DMS53 treated with DMSO at 0.1 percent for 48 hours (cell line): ENCODE measurements around the gene UVRAG.

Experiments
- DNase-seq: peaks from one replicate; lab custom pipeline; 2025; ENCODE audit not compliant: unreplicated experiment; lab: John Stamatoyannopoulos, UW

Gene UVRAG

GRCh38 chr11:76087749-76088148, 272.7 kb downstream of the UVRAG start:
- no peak for DNase-seq

GRCh38 chr11:76088511-76088910, 273.5 kb downstream of the UVRAG start:
- no peak for DNase-seq

GRCh38 chr11:76090174-76090573, 275.2 kb downstream of the UVRAG start:
- no peak for DNase-seq

- no peak for DNase-seq
Observed at GRCh38 chr11:76090821-76091220, 275.8 kb downstream of the UVRAG start.

GRCh38 chr11:76094740-76095139, 279.7 kb downstream of the UVRAG start:
- no peak for DNase-seq

- DNase-seq, result no peak
Observed at GRCh38 chr11:76095891-76096290, 280.9 kb downstream of the UVRAG start.

GRCh38 chr11:76096552-76096951, 281.5 kb downstream of the UVRAG start:
- DNase-seq, result no peak

GRCh38 chr11:76102802-76103201, 287.8 kb downstream of the UVRAG start:
- DNase-seq, result no peak

GRCh38 chr11:76103460-76103859, 288.4 kb downstream of the UVRAG start:
- no peak for DNase-seq

- no peak for DNase-seq
Observed at GRCh38 chr11:76104285-76104684, 289.3 kb downstream of the UVRAG start.

- no peak for DNase-seq
Observed at GRCh38 chr11:76105637-76106036, 290.6 kb downstream of the UVRAG start.

- no peak for DNase-seq
Observed at GRCh38 chr11:76107971-76108370, 293.0 kb downstream of the UVRAG start.

GRCh38 chr11:76114238-76114637, 299.2 kb downstream of the UVRAG start:
- DNase-seq, result no peak

- DNase-seq, result no peak
Observed at GRCh38 chr11:76115555-76115954, 300.5 kb downstream of the UVRAG start.

GRCh38 chr11:76119032-76119431, 304.0 kb downstream of the UVRAG start:
- DNase-seq, result no peak

- no peak for DNase-seq
Observed at GRCh38 chr11:76119779-76120178, 304.8 kb downstream of the UVRAG start.

GRCh38 chr11:76120513-76121101, 305.6 kb downstream of the UVRAG start:
- DNase-seq, result no peak

- DNase-seq, result no peak
Observed at GRCh38 chr11:76123248-76123647, 308.2 kb downstream of the UVRAG start.

- DNase-seq, result no peak
Observed at GRCh38 chr11:76124905-76125770, 310.1 kb downstream of the UVRAG start.

GRCh38 chr11:76129729-76130128, 314.7 kb downstream of the UVRAG start:
- DNase-seq, result no peak

GRCh38 chr11:76131142-76131541, 316.1 kb downstream of the UVRAG start:
- no peak for DNase-seq
